Cardiac fibroblast (primary cell): ENCODE measurements around the gene NFAT5.

Experiments used
- DNase-seq, 2 donors: peaks; one replicate each; pipeline versions ENCODE4 v3.0.0 to v3.0.0-alpha.2; 2010; ENCODE audit warnings: low read depth in 2 of 2
- H3K4me3 ChIP-seq, 2 donors: replicated peaks in 1 of 2; 1 replicate in 1 of 2; 2 replicates in 1 of 2; pipeline ENCODE4 v1.5.1; 2011; ENCODE audit warnings: low read depth in 2 of 2, low read length in 2 of 2, mild to moderate bottlenecking in 2 of 2, moderate library complexity in 1 of 2
- CTCF ChIP-seq: IDR thresholded peaks from one replicate; pipeline ENCODE4 v1.5.1; 2011; ENCODE audit warnings: low read depth, mild to moderate bottlenecking, low read length, inconsistent platforms

NFAT5 gene

GRCh38 chr16:69754143-69754468 lies 188.3 kb downstream of the NFAT5 start:
- peak in 1 of 2 donors; percentile 13 for DNase-seq
- no peak for TF ChIP-seq CTCF
- H3K4me3 ChIP-seq: peak overlapping the region; percentile 98 to 100
